ENCODE measurements around the gene ZNF784.

The ZNF784 gene

DNA sequence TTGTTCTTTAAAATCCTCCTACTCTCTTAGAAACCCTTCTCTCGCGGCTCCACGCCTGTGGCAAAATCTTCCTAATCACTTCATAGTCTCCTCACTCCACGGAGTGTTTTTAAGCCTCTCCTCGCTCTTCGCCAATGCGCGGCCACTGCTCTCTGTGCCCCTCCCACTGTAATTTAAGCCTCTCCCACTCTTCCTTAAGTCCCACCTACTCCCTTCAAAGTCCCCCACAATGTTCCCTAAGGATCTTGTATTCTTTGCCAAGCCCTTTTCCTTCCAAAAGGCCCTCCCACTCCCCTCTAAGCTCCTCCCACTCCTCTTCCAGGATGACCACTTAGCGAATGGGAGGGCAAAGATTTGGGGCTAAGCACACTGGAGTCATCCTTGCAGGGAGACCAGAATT lies 26.3 kb downstream of the ZNF784 start:
- TF ChIP-seq, protein P1, sequence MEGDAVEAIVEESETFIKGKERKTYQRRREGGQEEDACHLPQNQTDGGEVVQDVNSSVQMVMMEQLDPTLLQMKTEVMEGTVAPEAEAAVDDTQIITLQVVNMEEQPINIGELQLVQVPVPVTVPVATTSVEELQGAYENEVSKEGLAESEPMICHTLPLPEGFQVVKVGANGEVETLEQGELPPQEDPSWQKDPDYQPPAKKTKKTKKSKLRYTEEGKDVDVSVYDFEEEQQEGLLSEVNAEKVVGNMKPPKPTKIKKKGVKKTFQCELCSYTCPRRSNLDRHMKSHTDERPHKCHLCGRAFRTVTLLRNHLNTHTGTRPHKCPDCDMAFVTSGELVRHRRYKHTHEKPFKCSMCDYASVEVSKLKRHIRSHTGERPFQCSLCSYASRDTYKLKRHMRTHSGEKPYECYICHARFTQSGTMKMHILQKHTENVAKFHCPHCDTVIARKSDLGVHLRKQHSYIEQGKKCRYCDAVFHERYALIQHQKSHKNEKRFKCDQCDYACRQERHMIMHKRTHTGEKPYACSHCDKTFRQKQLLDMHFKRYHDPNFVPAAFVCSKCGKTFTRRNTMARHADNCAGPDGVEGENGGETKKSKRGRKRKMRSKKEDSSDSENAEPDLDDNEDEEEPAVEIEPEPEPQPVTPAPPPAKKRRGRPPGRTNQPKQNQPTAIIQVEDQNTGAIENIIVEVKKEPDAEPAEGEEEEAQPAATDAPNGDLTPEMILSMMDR (IDR thresholded peaks at IDR 0.05; ENCODE audit: low read length, missing control alignments), result no peak
- no peak for DNase-seq (ENCODE audit: low read depth)
- no peak overlapping the region for H3K4me3 ChIP-seq (replicated peaks; ENCODE audit: low read depth, low read length)

DNA sequence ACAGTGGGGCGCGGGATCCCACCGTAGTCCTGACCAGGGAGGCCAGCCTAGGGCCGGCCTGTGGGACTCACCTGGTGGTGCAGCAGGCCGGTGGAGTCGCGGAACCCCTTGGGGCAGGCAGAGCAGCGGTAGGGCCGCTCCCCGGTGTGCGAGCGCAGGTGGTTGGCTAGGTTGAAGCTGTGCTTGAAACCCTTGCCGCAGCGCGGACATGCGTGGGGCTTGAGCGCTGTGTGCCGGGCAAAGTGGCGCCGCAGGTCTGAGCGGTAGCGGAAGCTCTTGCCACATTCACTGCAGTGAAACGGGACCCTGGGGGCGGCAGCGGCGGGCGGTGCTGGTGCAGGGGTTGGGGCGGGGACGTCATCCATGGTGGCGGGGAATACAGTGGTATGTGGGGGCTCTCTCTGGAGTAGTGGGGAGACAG lies 26.9 kb downstream of the ZNF784 start:
- TF ChIP-seq, protein P1 (IDR thresholded peaks at IDR 0.05; ENCODE audit: low read length, missing control alignments), result no peak
- DNase-seq (ENCODE audit: low read depth), result no peak
- no peak overlapping the region for H3K4me3 ChIP-seq (replicated peaks; ENCODE audit: low read depth, low read length)

DNA sequence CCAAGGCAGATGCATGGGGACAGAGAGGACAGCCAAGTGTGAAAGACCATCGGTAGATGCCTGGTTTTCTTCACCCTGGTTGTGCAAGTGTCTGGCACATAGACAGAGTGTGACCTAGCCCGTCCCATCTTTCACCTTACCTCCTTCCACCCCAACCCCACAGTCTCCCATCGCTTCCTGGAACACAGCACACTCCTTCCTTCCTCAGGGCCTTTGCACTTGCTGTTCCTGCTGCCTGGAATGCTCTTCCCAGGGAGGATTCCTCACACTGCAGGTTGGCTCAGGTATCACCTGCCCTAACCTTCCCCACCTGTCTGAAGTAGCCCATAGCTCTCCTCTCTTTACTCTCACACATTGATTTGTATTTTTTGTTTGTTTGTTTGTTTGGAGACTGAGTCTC lies 28.1 kb downstream of the ZNF784 start:
- DNase-seq (ENCODE audit: low read depth), result no peak
- no peak overlapping the region for H3K4me3 ChIP-seq (replicated peaks; ENCODE audit: low read depth, low read length)

DNA sequence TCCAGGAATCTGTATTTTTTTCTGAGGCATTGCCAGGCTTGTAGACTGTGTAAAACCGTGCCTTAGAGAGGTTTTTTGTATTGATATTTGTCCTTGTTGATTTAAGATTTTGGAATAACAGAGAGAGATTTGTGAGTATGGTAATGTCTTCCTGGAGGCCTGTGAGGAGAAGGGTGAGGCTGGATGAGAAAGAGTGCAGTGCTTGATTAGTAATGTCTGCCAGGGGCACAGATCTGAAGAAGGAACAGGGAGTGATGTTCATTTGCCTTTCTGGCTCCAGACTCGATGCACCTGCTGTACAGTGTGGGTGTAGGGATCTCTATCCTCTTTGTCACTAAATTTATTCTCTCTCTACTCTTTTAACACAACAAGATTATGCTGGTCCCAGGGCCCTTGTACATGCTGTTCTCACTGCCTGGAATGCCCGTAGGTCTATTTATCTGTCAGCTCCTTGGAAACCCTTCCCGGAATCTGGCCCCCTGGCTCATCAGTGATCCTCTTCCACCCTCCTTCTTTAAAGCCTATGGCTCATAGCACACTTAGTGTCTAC lies 29.3 kb downstream of the ZNF784 start:
- H3K4me3 ChIP-seq (replicated peaks; ENCODE audit: low read depth, low read length), result no peak overlapping the region
- TF ChIP-seq, protein P1 (IDR thresholded peaks at IDR 0.05; ENCODE audit: low read length, missing control alignments), result no peak
- no peak for DNase-seq (ENCODE audit: low read depth)

More for the DNA sequence above, 28.1 kb downstream of the ZNF784 start:
- TF ChIP-seq, protein P1 (IDR thresholded peaks at IDR 0.05; ENCODE audit: low read length, missing control alignments), result no peak

DNA sequence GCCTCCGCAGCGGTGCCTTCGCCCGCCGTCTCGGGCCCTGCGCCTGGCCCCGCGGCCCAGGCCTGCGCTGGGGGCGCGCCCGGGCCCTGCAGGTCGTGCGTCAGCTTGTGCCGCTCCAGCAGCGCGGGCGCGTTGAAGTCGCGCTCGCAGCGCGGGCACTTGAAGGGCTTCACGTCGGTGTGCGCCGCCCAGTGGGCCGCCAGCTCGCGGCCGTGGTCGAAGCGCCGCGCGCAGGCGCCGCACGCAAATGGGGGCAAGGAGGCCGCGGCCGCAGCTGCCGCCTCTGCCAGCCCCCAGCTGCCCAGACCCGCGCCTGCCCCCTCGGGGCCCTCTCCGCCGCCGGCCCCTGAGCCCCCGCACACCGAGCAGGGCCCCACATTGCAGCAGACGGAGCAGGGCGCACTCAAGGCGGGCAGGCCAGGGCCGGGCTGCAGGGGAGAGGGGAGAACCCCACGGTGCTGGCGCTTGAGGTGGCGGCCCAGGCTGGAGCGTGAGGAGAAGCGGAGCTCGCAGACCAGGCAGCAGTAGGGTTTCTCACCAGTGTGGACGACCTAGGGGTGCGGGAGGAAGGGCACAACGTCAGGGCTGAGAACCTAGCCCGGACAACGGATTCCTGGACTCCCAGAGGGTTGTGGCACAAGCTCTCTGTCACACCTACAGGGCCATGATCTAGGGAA lies 31.1 kb downstream of the ZNF784 start:
- no peak overlapping the region for H3K4me3 ChIP-seq (replicated peaks; ENCODE audit: low read depth, low read length)
- TF ChIP-seq, protein P1 (IDR thresholded peaks at IDR 0.05; ENCODE audit: low read length, missing control alignments), result no peak
- no peak for DNase-seq (ENCODE audit: low read depth)

DNA sequence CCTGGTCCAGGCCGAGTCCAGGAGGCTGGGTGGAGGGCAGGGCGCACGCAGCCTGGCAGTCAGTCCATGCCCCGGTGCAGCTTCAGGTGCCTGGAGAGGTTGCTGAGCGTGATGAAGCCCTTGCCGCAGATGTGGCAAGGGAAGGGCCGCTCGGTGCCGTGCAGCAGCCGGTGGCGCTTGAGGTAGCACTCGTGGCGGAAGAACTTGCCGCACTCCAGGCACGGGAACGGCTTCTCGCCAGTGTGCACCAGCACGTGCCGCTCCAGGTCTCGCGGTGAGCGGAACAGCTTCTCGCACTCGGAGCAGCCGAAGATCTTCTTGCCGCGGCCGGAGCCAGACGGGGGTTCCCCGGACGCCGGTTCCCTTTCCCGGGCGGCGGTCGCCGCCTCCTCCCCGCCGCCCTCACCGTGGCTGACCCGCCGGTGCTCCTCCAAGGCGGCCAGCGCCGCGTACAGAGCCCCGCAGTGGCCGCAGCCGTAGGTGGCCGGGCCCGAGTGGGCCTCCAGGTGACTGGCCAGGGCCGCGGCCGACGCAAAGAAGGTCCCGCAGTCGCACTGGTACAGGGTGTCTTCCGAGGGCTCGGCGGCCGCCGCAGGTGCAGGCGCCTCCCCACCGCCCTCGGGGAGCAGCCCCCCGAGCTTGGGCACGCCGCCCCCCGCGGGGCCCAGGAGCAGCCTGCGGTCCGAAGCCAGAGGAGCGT lies 31.8 kb downstream of the ZNF784 start:
- no peak for DNase-seq (ENCODE audit: low read depth)
- no peak overlapping the region for H3K4me3 ChIP-seq (replicated peaks; ENCODE audit: low read depth, low read length)
- TF ChIP-seq, protein P1 (IDR thresholded peaks at IDR 0.05; ENCODE audit: low read length, missing control alignments), result no peak

Data from fibroblast of pulmonary artery (primary cell).